Hematopoietic multipotent progenitor cell treated with erythropoietin and hydrocortisone succinate and interleukin-3 and kit ligand, for 4 days (in vitro differentiated cells): Measurements from ENCODE around the gene CAPZA1.

Experiments
- DNase-seq: peaks from one replicate; pipeline ENCODE4 v3.0.0-alpha.2; 2015

CAPZA1 gene

GRCh38 chr1:112678605-112679004 lies 59.0 kb downstream of the CAPZA1 start:
- no peak for DNase-seq

GRCh38 chr1:112685913-112686312 lies 66.3 kb downstream of the CAPZA1 start:
- DNase-seq = no peak

GRCh38 chr1:112686417-112686816 lies 66.8 kb downstream of the CAPZA1 start:
- no peak for DNase-seq

- DNase-seq = peak; percentile 38
Measured at GRCh38 chr1:112686835-112687234, 67.2 kb downstream of the CAPZA1 start.

GRCh38 chr1:112687361-112687760 lies 67.7 kb downstream of the CAPZA1 start:
- DNase-seq = no peak

GRCh38 chr1:112687785-112688496 lies 68.3 kb downstream of the CAPZA1 start:
- no peak for DNase-seq

- DNase-seq = no peak
Measured at GRCh38 chr1:112688781-112689193, 69.2 kb downstream of the CAPZA1 start.

GRCh38 chr1:112689196-112689841 lies 69.7 kb downstream of the CAPZA1 start:
- DNase-seq = no peak

- DNase-seq = no peak
Measured at GRCh38 chr1:112689842-112690237, 70.2 kb downstream of the CAPZA1 start.

- no peak for DNase-seq
Measured at GRCh38 chr1:112692681-112693080, 73.0 kb downstream of the CAPZA1 start.

- no peak for DNase-seq
Measured at GRCh38 chr1:112693821-112694220, 74.2 kb downstream of the CAPZA1 start.

- DNase-seq = no peak
Measured at GRCh38 chr1:112694363-112694929, 74.8 kb downstream of the CAPZA1 start.

- no peak for DNase-seq
Measured at GRCh38 chr1:112695276-112695675, 75.6 kb downstream of the CAPZA1 start.

- DNase-seq = peak; percentile 67
Measured at GRCh38 chr1:112696578-112697314, 77.1 kb downstream of the CAPZA1 start.

GRCh38 chr1:112697781-112698201 lies 78.2 kb downstream of the CAPZA1 start:
- peak; percentile 45 for DNase-seq

GRCh38 chr1:112698366-112699310 lies 79.0 kb downstream of the CAPZA1 start:
- DNase-seq = peak; percentile 71

- no peak for DNase-seq
Measured at GRCh38 chr1:112699425-112700144, 80.0 kb downstream of the CAPZA1 start.

GRCh38 chr1:112700290-112701226 lies 80.9 kb downstream of the CAPZA1 start:
- peak; percentile 96 for DNase-seq

- no peak for DNase-seq
Measured at GRCh38 chr1:112701227-112702066, 81.8 kb downstream of the CAPZA1 start.

- DNase-seq = no peak
Measured at GRCh38 chr1:112702067-112702395, 82.4 kb downstream of the CAPZA1 start.
